HepG2 (cell line): ENCODE data around the gene RPTOR. TPM values are rescaled to one million over a fixed set of nuclear protein-coding genes. Genes with fewer than 3 reads are reported as not detected.

ENCODE experiments used
- AGO2 ChIP-seq: fragments of 200-400 bp; formaldehyde crosslinking; optimal IDR thresholded peaks from 2 replicates; pipeline ENCODE3; 2017; ENCODE audit warnings: mild to moderate bottlenecking, low read depth, low read length, moderate library complexity
- AKAP8 ChIP-seq: sonication (generic); formaldehyde crosslinking; IDR thresholded peaks from 2 replicates; pipeline ENCODE4 v1.5.1; 2020; ENCODE audit warnings: mild to moderate bottlenecking, missing genetic modification reagents
- BRCA1 ChIP-seq: sonication (generic); formaldehyde crosslinking; IDR thresholded peaks from 2 replicates; pipeline ENCODE4 v1.4.0; 2020; ENCODE audit warnings: missing genetic modification reagents
- CENPT ChIP-seq: sonication (generic); formaldehyde crosslinking; IDR thresholded peaks from 2 replicates; pipeline ENCODE4 v1.8.0; 2022; ENCODE audit warnings: low read depth, mild to moderate bottlenecking, moderate library complexity, missing genetic modification reagents
- FOXK2 ChIP-seq: fragments of 450-650 bp; IDR thresholded peaks from 2 replicates; pipeline ENCODE4 v1.6.1; 2016
- GATAD1 ChIP-seq: IDR thresholded peaks from 2 replicates; pipeline ENCODE4 v1.6.1; 2016; ENCODE audit warnings: missing genetic modification reagents, missing compliant biosample characterization
- GPBP1L1 ChIP-seq: sonication (generic); formaldehyde crosslinking; IDR thresholded peaks from 2 replicates; pipeline ENCODE4 v1.5.0; 2020; ENCODE audit warnings: mild to moderate bottlenecking, missing genetic modification reagents
- HCFC1 ChIP-seq: fragments of 150-350 bp; IDR thresholded peaks from 2 replicates; pipeline ENCODE4 v1.6.1; 2014; ENCODE audit warnings: low read depth, low read length
- IKZF1 ChIP-seq: fragments of 450-650 bp; IDR thresholded peaks from 2 replicates; pipeline ENCODE4 v1.7.1; 2016
- PHB2 ChIP-seq: fragments of 450-650 bp; IDR thresholded peaks from 2 replicates; pipeline ENCODE4 v1.6.1; 2018; ENCODE audit not compliant: partially characterized antibody
- ZBTB44 ChIP-seq: sonication (generic); formaldehyde crosslinking; IDR thresholded peaks from 2 replicates; pipeline ENCODE4 v1.4.0; 2020; ENCODE audit warnings: missing genetic modification reagents
- ZFP41 ChIP-seq: sonication (generic); formaldehyde crosslinking; IDR thresholded peaks from 2 replicates; pipeline ENCODE4 v1.4.0; 2020; ENCODE audit warnings: mild to moderate bottlenecking, missing genetic modification reagents, borderline replicate concordance
- ZFY ChIP-seq: sonication (generic); formaldehyde crosslinking; IDR thresholded peaks from 2 replicates; pipeline ENCODE4 v1.4.0; 2020; ENCODE audit warnings: missing genetic modification reagents
- ZNF138 ChIP-seq: sonication (generic); formaldehyde crosslinking; IDR thresholded peaks from 2 replicates; pipeline ENCODE4 v1.5.0; 2020; ENCODE audit warnings: mild to moderate bottlenecking, low read depth, missing genetic modification reagents
- ZNF17 ChIP-seq: sonication (generic); formaldehyde crosslinking; IDR thresholded peaks from 2 replicates; pipeline ENCODE4 v1.5.0; 2020; ENCODE audit warnings: mild to moderate bottlenecking, missing genetic modification reagents
- ZNF234 ChIP-seq: sonication (generic); formaldehyde crosslinking; conservative IDR thresholded peaks from 2 replicates; pipeline ENCODE4 v1.5.1; 2020; ENCODE audit warnings: mild to moderate bottlenecking, missing genetic modification reagents
- ZNF468 ChIP-seq: sonication (generic); formaldehyde crosslinking; IDR thresholded peaks from 2 replicates; pipeline ENCODE4 v1.8.0; 2022; ENCODE audit warnings: mild to moderate bottlenecking, moderate library complexity, missing genetic modification reagents
- ZNF740 ChIP-seq: sonication (generic); formaldehyde crosslinking; IDR thresholded peaks from 2 replicates; pipeline ENCODE4 v1.4.0; 2020; ENCODE audit warnings: missing genetic modification reagents
- ZNF782 ChIP-seq: sonication (generic); formaldehyde crosslinking; IDR thresholded peaks from 2 replicates; pipeline ENCODE4 v1.4.0; 2020; ENCODE audit warnings: missing genetic modification reagents, mild to moderate bottlenecking, borderline replicate concordance
- ZUFSP ChIP-seq: sonication (generic); formaldehyde crosslinking; IDR thresholded peaks from 2 replicates; pipeline ENCODE4 v1.9.0; 2021; ENCODE audit warnings: missing genetic modification reagents, mild to moderate bottlenecking, borderline replicate concordance
- polyA plus RNA-seq, 8 experiments: library from polyadenylated mRNA; depleted of rRNA in 3 of 8; stranded (reverse) in 7 of 8; unstranded in 1 of 8; fragments of >200 nt; fragmentation: Illumina TruSeq in 4 of 8; extraction: Trizol in 4 of 8; gene quantifications; 2 replicates each; pipeline versions ENCODE4 v1.2.1 to v1.2.3, GENCODE V29; 2011 to 2016; ENCODE audit warnings: low read depth in 4 of 8, missing spikeins in 1 of 8, mixed read lengths in 1 of 8; ENCODE audit not compliant: insufficient read depth in 1 of 8
- total RNA-seq, 5 experiments: library from RNA; depleted of rRNA; stranded (reverse); fragments of >200 nt; fragmentation: Illumina TruSeq; extraction: Trizol; gene quantifications; 2 replicates each; pipeline ENCODE4 v1.2.3, GENCODE V29; 2016; ENCODE audit warnings: low read depth in 1 of 5
- TF ChIP-seq, protein P1 (sequence below): sonication (generic); formaldehyde crosslinking; IDR thresholded peaks from 2 replicates; pipeline ENCODE4 v1.5.0; 2020; ENCODE audit warnings: missing genetic modification reagents, mild to moderate bottlenecking, borderline replicate concordance

The RPTOR gene
- total and polyA plus RNA-seq, 2 of the 13 experiments (the other 11 are each of a cell fraction or from before 2014, with no cell fraction given) = 6.6 to 25.3 TPM

DNA sequence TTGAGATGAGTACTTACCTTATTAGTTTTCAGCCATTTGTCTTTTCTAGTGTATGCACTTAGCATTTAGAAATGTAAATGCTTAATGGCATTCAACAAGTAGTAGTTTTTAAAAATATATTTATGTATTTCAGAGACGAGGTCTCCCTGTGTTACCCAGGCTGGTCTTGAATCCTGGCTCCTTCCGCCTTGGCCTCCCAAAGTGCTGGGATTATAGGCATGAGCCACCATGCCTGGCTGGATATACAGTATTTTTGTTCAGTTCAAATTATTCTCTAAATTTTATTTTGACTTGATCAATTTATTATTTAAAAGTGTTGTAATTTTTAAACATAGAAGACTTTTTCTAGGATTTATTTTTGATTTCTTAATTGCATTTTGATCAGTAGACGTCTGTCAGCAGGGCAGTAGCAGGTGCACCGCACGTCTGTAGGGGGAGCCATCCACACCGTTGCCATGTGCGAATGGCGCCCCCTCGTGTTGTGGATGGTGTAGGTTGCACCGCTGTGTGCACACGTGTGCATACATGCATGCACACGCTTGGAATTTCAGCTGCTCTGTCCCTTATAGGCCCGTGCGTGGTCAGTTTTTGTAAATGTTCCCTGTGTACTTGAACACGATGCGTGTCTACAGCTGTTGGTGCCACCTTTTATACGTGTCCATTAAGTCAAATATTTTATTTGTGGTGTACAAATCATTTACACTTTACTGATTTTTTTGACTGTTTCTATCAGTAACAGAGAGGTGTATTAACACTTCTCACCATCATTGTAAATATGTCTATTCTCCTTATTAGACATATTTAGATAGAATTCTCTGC lies 30.6 kb downstream of the RPTOR start (continued):
- no peak for TF ChIP-seq GPBP1L1 (CRISPR knock-in tag)
- no peak for TF ChIP-seq FOXK2
- TF ChIP-seq AKAP8 = no peak
- TF ChIP-seq ZBTB44 (CRISPR knock-in tag) = no peak
- TF ChIP-seq ZNF17 (CRISPR knock-in tag) = no peak
- TF ChIP-seq HCFC1 = no peak
- TF ChIP-seq, protein P1, sequence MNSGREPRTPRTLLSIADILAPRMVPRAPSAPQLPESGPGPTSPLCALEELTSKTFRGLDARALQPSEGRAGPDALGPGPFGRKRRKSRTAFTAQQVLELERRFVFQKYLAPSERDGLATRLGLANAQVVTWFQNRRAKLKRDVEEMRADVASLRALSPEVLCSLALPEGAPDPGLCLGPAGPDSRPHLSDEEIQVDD (CRISPR knock-in tag) = no peak
- TF ChIP-seq ZFP41 (CRISPR knock-in tag) = peak; percentile 58; the same call in 1 of the 2 replicates
- 0 out of 2 replicates have a peak, but pooled peaks have one; percentile 53 for TF ChIP-seq ZNF740 (CRISPR knock-in tag)
- no peak for TF ChIP-seq ZNF234 (CRISPR knock-in tag)
- no peak for TF ChIP-seq CENPT (CRISPR knock-in tag)
- no peak for TF ChIP-seq BRCA1
- no peak for TF ChIP-seq ZNF138 (CRISPR knock-in tag)
- peak; percentile 77 for TF ChIP-seq GATAD1
- peak; percentile 24; the same call in 1 of the 2 replicates for TF ChIP-seq ZFY (CRISPR knock-in tag)
- TF ChIP-seq ZUFSP = no peak
- TF ChIP-seq AGO2 = no peak
- TF ChIP-seq ZNF468 = no peak
- TF ChIP-seq IKZF1 = no peak
- TF ChIP-seq ZNF782 (CRISPR knock-in tag) = no peak
- TF ChIP-seq PHB2 = no peak
